Measurements from ENCODE around the gene ZC3H10.

DNA sequence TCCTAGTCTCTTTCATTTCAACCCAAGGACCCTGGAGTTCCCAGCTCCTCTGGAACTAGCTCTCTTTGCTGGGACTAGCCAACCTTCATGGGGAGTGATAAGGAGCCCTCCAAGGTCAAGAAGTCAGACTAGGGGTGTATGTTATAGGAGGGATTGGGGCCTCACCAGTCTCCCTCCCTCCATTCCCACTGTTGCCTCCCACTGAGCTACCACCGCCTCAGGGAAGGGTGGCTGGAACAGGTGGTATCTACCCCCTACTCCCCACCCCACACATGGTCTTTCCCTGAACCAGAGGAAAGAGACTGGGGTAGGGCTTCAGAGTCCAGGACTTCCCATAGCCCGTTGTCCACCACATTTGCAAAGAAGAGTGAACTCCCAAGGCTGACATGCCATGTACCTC is 35.7 kb upstream of the ZC3H10 start:
- TF ChIP-seq, protein P1, sequence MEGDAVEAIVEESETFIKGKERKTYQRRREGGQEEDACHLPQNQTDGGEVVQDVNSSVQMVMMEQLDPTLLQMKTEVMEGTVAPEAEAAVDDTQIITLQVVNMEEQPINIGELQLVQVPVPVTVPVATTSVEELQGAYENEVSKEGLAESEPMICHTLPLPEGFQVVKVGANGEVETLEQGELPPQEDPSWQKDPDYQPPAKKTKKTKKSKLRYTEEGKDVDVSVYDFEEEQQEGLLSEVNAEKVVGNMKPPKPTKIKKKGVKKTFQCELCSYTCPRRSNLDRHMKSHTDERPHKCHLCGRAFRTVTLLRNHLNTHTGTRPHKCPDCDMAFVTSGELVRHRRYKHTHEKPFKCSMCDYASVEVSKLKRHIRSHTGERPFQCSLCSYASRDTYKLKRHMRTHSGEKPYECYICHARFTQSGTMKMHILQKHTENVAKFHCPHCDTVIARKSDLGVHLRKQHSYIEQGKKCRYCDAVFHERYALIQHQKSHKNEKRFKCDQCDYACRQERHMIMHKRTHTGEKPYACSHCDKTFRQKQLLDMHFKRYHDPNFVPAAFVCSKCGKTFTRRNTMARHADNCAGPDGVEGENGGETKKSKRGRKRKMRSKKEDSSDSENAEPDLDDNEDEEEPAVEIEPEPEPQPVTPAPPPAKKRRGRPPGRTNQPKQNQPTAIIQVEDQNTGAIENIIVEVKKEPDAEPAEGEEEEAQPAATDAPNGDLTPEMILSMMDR (conservative IDR thresholded peaks at IDR 0.05; ENCODE audit: low read depth, low read length), result no peak
- TF ChIP-seq EZH2 (IDR thresholded peaks at IDR 0.05; ENCODE audit: low read length, unreplicated experiment) (no peak), EZH2phosphoT487 (IDR thresholded peaks at IDR 0.05; ENCODE audit: borderline replicate concordance, low read length) (no peak)
